PC-9 (cell line): ENCODE data around the gene BBS9.

ENCODE experiments used
- EZH2 ChIP-seq: fragments of 200-600 bp; sonication (generic); IDR thresholded peaks from 2 replicates; pipeline ENCODE4 v1.8.0; 2017; ENCODE audit warnings: antibody characterized with exemption, low read depth
- TF ChIP-seq, protein P1 (sequence below): fragments of 200-600 bp; sonication (generic); conservative IDR thresholded peaks from 2 replicates; pipeline ENCODE4 v1.6.1; 2017; ENCODE audit warnings: mixed run types, antibody characterized with exemption, mild to moderate bottlenecking, moderate library complexity

DNA sequence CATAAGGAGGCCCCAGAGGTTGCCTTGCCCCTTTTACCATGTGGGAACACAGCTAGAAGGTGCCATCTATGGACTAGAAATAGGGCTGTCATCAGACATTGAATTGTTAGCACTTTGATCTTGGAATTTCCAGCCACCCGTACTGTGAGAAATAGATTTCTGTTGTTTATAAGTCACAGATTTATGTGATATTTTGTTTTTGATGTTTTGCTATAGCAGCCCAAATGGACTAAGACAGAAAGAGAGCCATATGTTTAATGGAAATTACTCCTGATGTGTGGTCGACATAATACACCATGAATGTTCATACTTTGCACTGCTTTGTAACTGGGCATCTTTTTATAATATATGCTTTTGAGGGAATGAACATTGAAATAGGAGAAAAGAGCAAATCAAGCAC lies 302.2 kb downstream of the BBS9 start:
- TF ChIP-seq, protein P1, sequence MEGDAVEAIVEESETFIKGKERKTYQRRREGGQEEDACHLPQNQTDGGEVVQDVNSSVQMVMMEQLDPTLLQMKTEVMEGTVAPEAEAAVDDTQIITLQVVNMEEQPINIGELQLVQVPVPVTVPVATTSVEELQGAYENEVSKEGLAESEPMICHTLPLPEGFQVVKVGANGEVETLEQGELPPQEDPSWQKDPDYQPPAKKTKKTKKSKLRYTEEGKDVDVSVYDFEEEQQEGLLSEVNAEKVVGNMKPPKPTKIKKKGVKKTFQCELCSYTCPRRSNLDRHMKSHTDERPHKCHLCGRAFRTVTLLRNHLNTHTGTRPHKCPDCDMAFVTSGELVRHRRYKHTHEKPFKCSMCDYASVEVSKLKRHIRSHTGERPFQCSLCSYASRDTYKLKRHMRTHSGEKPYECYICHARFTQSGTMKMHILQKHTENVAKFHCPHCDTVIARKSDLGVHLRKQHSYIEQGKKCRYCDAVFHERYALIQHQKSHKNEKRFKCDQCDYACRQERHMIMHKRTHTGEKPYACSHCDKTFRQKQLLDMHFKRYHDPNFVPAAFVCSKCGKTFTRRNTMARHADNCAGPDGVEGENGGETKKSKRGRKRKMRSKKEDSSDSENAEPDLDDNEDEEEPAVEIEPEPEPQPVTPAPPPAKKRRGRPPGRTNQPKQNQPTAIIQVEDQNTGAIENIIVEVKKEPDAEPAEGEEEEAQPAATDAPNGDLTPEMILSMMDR: no peak
- TF ChIP-seq EZH2: no peak
